Stomach (tissue), 9 donors: ENCODE results near the gene ZC3H10. TPM values are rescaled to one million over a fixed set of nuclear protein-coding genes. Genes with fewer than 3 reads are reported as not detected.

Experiments used
- DNase-seq, 2 donors: peaks; one replicate each; pipeline versions ENCODE4 v3.0.0 to v3.0.0-alpha.2; 2013 to 2019
- H3K27ac ChIP-seq, 5 donors: fragments of 200-600 bp in 4 of 5; sonication (generic) in 4 of 5; one replicate each; pipeline ENCODE4 v1.5.1; 2013 to 2019; ENCODE audit warnings: mild to moderate bottlenecking in 1 of 5, moderate library complexity in 1 of 5
- H3K27me3 ChIP-seq, 3 donors: fragments of 200-600 bp; sonication (generic); one replicate each; pipeline ENCODE4 v1.5.1; 2017 to 2019; ENCODE audit warnings: mixed run types in 1 of 3
- H3K36me3 ChIP-seq, 4 donors: fragments of 200-600 bp; sonication (generic); 1 replicate in 3 of 4; 2 replicates in 1 of 4; pipeline ENCODE4 v1.5.1; 2016 to 2019
- H3K4me1 ChIP-seq, 4 donors: fragments of 200-600 bp; sonication (generic); one replicate each; pipeline ENCODE4 v1.5.1; 2016 to 2019
- H3K4me3 ChIP-seq, 4 donors: fragments of 200-600 bp; sonication (generic) in 3 of 4; one replicate each; pipeline ENCODE4 v1.5.1; 2016 to 2019; ENCODE audit warnings: mild to moderate bottlenecking in 1 of 4
- H3K9me3 ChIP-seq, 4 donors: fragments of 200-600 bp; sonication (generic); one replicate each; pipeline ENCODE4 v1.5.1; 2016 to 2019
- EP300 ChIP-seq: sonication (generic); formaldehyde crosslinking; IDR thresholded peaks from one replicate; pipeline ENCODE4 v1.6.1; 2017; ENCODE audit warnings: antibody characterized with exemption
- POLR2A ChIP-seq, 4 donors: fragments of 450-650 bp; IDR thresholded peaks; one replicate each; pipeline ENCODE4 v1.6.1; 2016; ENCODE audit warnings: antibody characterized with exemption in 4 of 4, control low read depth in 2 of 4, mild to moderate bottlenecking in 1 of 4, moderate library complexity in 1 of 4
- POLR2AphosphoS5 ChIP-seq, 3 donors: sonication (generic); formaldehyde crosslinking; IDR thresholded peaks; one replicate each; pipeline ENCODE4 v1.6.1; 2016; ENCODE audit warnings: antibody characterized with exemption in 3 of 3
- WGBS, 5 donors: extraction: QIAGEN DNeasy Blood & Tissue Kit in 3 of 5; methylation state at CpG; one replicate each; pipeline versions ENCODE4 v1.1.5 to v1.1.7; 2013 to 2018; 5-methylcytosine and 5-hydroxymethylcytosine counted together
- intact Hi-C: fragments of 100-400 bp; cut with DNase I; formaldehyde crosslinking; loops from one replicate; pipeline ENCODE4 v1.15.1; 2023; ENCODE audit warnings: low total_unique reads
- polyA plus RNA-seq, 3 donors: library from polyadenylated mRNA; stranded (reverse); fragments of 200-250 nt; gene quantifications; one replicate each; pipeline ENCODE4 v1.2.3, GENCODE V29; 2013
- total RNA-seq, 5 donors: library from RNA; depleted of rRNA; stranded (reverse); fragments of >200 nt; gene quantifications; one replicate each; pipeline versions ENCODE4 v1.1.0 to v1.2.3, GENCODE V29; 2014 to 2016
- TF ChIP-seq, protein P1 (sequence below), 7 experiments: fragments of 450-650 bp in 4 of 7; fragments of 200-600 bp in 3 of 7; sonication (generic) in 3 of 7; IDR thresholded peaks; one replicate each; pipeline ENCODE4 v1.5.1; 2016 to 2019; ENCODE audit warnings: antibody characterized with exemption in 7 of 7, control low read depth in 2 of 7, mild to moderate bottlenecking in 1 of 7
- donor health status: healthy with polysubstance abuse.
- donor health status: Bipolar disorder and iron deficiency.
- donor health status: healthy.

ZC3H10 gene
- total and polyA plus RNA-seq, 8 donors = under 0.01 to 5.8 (median 2.0) TPM

GRCh38 chr12:56128670-56129205, 10.7 kb downstream of the ZC3H10 start:
- WGBS, 5 donors = 0% methylated on average over 20 of the region's 20 CpGs
- Histone ChIP-seq H3K27me3 (no peaks in the 10 kb centered on the region), H3K4me3 (peak overlapping the region; percentile 67 to 93 (median 77)), H3K27ac (peak overlapping the region; percentile 85 to 97 (median 93)), H3K9me3 (no peaks in the 10 kb centered on the region), H3K36me3 (peaks cover 31 to 36% (median 35%) of the 10 kb centered on the region in 4 donors), H3K4me1 (peaks cover 28 to 58% (median 49%) of the 10 kb centered on the region in 4 donors)
- peak in 1 of 2 donors; percentile 66 for DNase-seq
- intact Hi-C loops = no loop called here
- TF ChIP-seq, protein P1, sequence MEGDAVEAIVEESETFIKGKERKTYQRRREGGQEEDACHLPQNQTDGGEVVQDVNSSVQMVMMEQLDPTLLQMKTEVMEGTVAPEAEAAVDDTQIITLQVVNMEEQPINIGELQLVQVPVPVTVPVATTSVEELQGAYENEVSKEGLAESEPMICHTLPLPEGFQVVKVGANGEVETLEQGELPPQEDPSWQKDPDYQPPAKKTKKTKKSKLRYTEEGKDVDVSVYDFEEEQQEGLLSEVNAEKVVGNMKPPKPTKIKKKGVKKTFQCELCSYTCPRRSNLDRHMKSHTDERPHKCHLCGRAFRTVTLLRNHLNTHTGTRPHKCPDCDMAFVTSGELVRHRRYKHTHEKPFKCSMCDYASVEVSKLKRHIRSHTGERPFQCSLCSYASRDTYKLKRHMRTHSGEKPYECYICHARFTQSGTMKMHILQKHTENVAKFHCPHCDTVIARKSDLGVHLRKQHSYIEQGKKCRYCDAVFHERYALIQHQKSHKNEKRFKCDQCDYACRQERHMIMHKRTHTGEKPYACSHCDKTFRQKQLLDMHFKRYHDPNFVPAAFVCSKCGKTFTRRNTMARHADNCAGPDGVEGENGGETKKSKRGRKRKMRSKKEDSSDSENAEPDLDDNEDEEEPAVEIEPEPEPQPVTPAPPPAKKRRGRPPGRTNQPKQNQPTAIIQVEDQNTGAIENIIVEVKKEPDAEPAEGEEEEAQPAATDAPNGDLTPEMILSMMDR (IDR thresholded peaks at IDR 0.05) = no peak
- no peak for TF ChIP-seq POLR2A (IDR thresholded peaks at IDR 0.05)
- TF ChIP-seq EP300 = no peak
- no peak for TF ChIP-seq POLR2AphosphoS5 (IDR thresholded peaks at IDR 0.05)

DNA sequence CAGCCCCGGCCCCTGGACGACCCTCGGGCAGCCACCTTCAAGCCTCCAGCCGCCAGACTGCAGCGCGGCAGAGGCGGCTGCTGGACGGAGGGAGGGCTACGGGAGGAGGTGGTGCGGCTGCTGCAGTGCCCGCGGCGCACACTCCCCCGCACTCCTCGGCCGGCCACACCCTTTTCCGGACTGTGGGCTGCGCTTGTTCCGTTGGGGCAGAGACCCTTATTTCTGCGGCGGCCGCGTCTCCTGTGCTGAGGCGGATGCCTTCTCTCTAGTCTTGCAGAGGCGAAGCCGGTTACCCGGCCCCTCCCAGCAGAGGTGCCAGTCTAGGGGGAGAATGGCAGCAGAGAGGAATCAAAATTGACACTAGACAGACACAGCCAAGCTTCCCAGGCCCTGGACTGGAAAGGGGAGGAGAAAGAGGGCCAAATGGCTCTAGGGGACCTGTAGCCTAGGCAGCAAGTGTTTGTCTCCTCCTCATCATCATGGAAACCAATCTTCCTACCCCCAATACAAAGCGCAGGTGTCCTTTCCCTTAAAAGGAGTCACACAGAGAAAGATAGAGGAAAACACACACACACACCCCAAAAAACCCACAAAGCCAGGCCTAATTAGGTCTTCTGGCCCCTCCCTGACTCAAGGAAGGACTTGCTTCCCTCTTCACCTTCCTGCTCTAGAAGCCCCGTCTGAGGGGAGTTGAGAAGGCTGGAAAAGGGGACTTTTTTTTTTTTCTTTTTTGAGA, 11.3 kb downstream of the ZC3H10 start:
- intact Hi-C loops = no loop called here
- H3K27ac ChIP-seq = peak overlapping the region; percentile 85 to 97 (median 93)
- peak; percentile 70 to 88 for DNase-seq

DNA sequence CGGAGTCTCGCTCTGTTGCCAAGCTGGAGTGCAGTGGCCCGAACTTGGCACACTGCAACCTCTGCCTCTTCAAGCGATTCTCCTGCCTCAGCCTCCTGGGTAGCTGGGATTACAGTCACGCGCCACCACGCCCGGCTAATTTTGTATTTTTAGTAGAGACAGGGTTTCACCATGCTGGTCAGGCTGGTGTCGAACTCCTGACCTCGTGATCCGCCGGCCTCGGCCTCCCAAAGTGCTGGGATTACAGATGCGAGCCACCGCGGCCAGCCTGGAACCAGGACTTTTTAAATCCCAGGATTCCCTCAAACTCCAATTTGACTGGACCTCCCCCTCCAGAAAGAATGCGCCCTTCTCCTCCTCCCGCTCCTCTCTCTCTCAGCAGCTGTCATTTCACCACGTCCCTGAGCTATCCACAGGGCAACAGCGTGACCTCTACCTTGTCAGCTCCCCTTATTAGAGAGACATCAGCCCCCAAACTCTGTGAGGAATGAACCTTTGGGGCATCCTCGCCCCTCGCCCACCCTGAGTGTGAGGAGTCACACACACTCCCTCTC, 12.0 kb downstream of the ZC3H10 start:
- Histone ChIP-seq H3K9me3 (no peaks in the 10 kb centered on the region), H3K4me3 (peak overlapping the region; percentile 67 to 93 (median 77)), H3K27ac (peak overlapping the region in 4 of 5 donors; percentile 88 to 97 (median 94)), H3K27me3 (no peaks in the 10 kb centered on the region), H3K4me1 (peaks cover 28 to 47% (median 44%) of the 10 kb centered on the region in 4 donors), H3K36me3 (peaks cover 44 to 49% (median 48%) of the 10 kb centered on the region in 4 donors)
- intact Hi-C loops = loop anchor here (5.0 kb wide), 1 partner anchor 57 kb away; the partner anchor contains the start of gene SMARCC2
- DNase-seq = no peak
- TF ChIP-seq, protein P1 (IDR thresholded peaks at IDR 0.05) = no peak
- 55 to 73% (median 70%) methylated on average over 16 to 22 of the region's 22 CpGs for WGBS, 5 donors

More for the DNA sequence above, 11.3 kb downstream of the ZC3H10 start:
- H3K4me1 ChIP-seq = peaks cover 28 to 52% (median 47%) of the 10 kb centered on the region in 4 donors
- H3K36me3 ChIP-seq = peaks cover 37 to 42% (median 42%) of the 10 kb centered on the region in 4 donors
- WGBS, 5 donors = 1 to 5% (median 2%) methylated on average over 14 to 29 of the region's 29 CpGs
- no peaks in the 10 kb centered on the region for H3K27me3 ChIP-seq
- no peaks in the 10 kb centered on the region for H3K9me3 ChIP-seq
- H3K4me3 ChIP-seq = peak overlapping the region; percentile 67 to 93 (median 77)
- TF ChIP-seq POLR2AphosphoS5 (IDR thresholded peaks at IDR 0.05) (peak; percentile 8 to 72 (median 34)), POLR2A (IDR thresholded peaks at IDR 0.05) (no peak)

DNA sequence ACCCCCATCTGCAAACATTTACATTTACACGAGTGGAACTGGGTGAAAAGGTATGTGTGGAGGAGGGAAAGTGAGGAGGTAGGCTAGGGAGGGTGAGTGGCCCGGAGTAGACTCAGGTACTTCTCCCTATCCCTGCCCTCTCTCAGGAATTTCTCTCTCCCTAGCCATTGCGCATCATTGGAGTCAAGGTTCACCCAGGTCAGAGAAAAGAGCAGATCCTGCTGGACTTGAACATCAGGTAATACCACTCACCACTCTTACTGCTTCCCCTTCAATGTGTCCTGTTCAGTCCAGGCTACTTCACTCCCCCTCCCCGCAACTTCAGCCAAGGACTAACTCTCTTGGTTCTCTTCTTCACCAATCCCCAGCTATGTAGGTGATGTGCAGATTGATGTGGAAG, 12.8 kb downstream of the ZC3H10 start:
- TF ChIP-seq, protein P1 (IDR thresholded peaks at IDR 0.05) = no peak
- TF ChIP-seq POLR2A (IDR thresholded peaks at IDR 0.05) (no peak), EP300 (no peak), POLR2AphosphoS5 (IDR thresholded peaks at IDR 0.05) (no peak)
- 77 to 84% (median 79%) methylated on average over 4 of the region's 4 CpGs for WGBS, 5 donors
- no peak overlapping the region for H3K4me3 ChIP-seq
- H3K4me1 ChIP-seq = peaks cover 27 to 42% (median 35%) of the 10 kb centered on the region in 4 donors
- DNase-seq = no peak
- intact Hi-C loops = loop anchor here (5.0 kb wide), 1 partner anchor 56 kb away; the partner anchor contains the start of gene SMARCC2
- peaks cover 50 to 57% (median 56%) of the 10 kb centered on the region in 4 donors for H3K36me3 ChIP-seq
- no peaks in the 10 kb centered on the region for H3K9me3 ChIP-seq
- peak overlapping the region in 2 of 5 donors; percentile 95 to 97 for H3K27ac ChIP-seq
- H3K27me3 ChIP-seq = no peaks in the 10 kb centered on the region
